Endothelial cell of umbilical vein (primary cell): ENCODE measurements around the gene MLC1.

Experiments used
- EZH2 ChIP-seq: IDR thresholded peaks from 2 replicates; pipeline ENCODE4 v1.6.1; 2012; ENCODE audit warnings: borderline replicate concordance, low read depth, mild to moderate bottlenecking, moderate library complexity, low read length, inconsistent platforms; ENCODE audit not compliant: severe bottlenecking
- MAX ChIP-seq: IDR thresholded peaks from 2 replicates; pipeline ENCODE4 v1.6.1; 2011; ENCODE audit not compliant: insufficient read depth, insufficient read length
- POLR2A ChIP-seq: IDR thresholded peaks from 2 replicates; pipeline ENCODE4 v1.6.1; 2012; ENCODE audit warnings: low read depth, mild to moderate bottlenecking, control low read depth, low read length
- POLR2AphosphoS5 ChIP-seq: IDR thresholded peaks from 2 replicates; pipeline ENCODE4 v1.6.1; 2012; ENCODE audit warnings: low read depth, mild to moderate bottlenecking, control low read depth, low read length, moderate library complexity; ENCODE audit not compliant: insufficient read depth
- TF ChIP-seq, protein P1 (sequence below), 2 donors: IDR thresholded peaks; 1 replicate in 1 of 2; 2 replicates in 1 of 2; pipeline ENCODE4 v1.5.1; 2011; ENCODE audit warnings: low read length in 2 of 2, mild to moderate bottlenecking in 2 of 2, moderate library complexity in 2 of 2, control low read depth in 1 of 2, inconsistent platforms in 1 of 2, low read depth in 1 of 2; ENCODE audit not compliant: insufficient read depth in 1 of 2; ENCODE audit errors: extremely low read depth in 1 of 2

DNA sequence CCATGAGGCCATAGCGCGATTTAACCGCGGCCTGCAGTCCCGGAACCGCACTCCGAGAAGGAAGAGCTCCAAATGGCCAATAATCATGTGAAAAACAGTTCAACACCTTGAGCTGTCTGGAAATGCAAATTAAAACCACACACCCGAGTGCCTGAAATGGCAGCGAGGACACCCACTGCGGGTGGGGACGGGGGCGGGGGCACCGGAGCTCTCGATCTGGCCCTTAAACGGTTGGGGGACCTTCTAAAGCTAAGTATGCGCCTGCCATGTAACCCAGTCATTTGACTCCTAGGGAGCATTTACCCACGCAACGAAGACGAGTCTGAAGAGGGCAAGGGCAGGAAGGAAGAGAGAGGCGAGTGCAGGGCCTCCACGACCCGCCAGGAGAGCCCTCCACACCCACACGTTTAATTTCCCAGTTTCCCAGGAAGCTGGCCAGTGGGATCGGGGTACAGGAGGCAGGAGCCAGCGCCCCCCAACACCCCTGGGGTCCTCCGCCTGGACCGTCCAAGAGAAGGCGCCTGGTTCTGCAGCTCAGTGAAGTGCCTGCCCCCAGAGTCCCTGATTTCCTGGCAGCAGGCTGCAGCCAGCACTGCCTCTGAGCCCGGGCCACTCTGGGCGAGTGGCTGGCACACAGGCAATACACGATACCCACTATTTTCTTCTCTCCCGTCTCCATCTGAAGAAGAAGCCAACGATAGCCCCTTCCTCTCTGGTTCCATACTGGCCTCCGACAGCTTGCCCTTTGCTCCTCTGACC is 28.8 kb downstream of the MLC1 start:
- no peak for TF ChIP-seq POLR2AphosphoS5
- TF ChIP-seq, protein P1, sequence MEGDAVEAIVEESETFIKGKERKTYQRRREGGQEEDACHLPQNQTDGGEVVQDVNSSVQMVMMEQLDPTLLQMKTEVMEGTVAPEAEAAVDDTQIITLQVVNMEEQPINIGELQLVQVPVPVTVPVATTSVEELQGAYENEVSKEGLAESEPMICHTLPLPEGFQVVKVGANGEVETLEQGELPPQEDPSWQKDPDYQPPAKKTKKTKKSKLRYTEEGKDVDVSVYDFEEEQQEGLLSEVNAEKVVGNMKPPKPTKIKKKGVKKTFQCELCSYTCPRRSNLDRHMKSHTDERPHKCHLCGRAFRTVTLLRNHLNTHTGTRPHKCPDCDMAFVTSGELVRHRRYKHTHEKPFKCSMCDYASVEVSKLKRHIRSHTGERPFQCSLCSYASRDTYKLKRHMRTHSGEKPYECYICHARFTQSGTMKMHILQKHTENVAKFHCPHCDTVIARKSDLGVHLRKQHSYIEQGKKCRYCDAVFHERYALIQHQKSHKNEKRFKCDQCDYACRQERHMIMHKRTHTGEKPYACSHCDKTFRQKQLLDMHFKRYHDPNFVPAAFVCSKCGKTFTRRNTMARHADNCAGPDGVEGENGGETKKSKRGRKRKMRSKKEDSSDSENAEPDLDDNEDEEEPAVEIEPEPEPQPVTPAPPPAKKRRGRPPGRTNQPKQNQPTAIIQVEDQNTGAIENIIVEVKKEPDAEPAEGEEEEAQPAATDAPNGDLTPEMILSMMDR (IDR thresholded peaks at IDR 0.05; ENCODE audit: extremely low read depth in 1 of 2, insufficient read depth in 1 of 2, low read depth in 1 of 2, low read length in 2 of 2) = no peak
- no peak for TF ChIP-seq POLR2A
- TF ChIP-seq EZH2 = no peak
- TF ChIP-seq MAX = no peak
